GM18873 (cell line): Measurements from ENCODE around the gene TLN1.

Experiments
- ATAC-seq: cut with Tn5 transposase; IDR thresholded peaks from one replicate; pipeline ENCODE4 v1.9.1; 2021; ENCODE audit warnings: mild to moderate bottlenecking, moderate library complexity, moderate number of reproducible peaks; ENCODE audit not compliant: unreplicated experiment, low FRiP score

TLN1 gene

GRCh38 chr9:35729700-35730485 lies 2.1 kb downstream of the TLN1 start:
- no peak for ATAC-seq

GRCh38 chr9:35729101-35729500 lies 2.9 kb downstream of the TLN1 start:
- no peak for ATAC-seq

- no peak for ATAC-seq
Measured at GRCh38 chr9:35728041-35728971, 3.7 kb downstream of the TLN1 start.

GRCh38 chr9:35727676-35728040 lies 4.3 kb downstream of the TLN1 start:
- ATAC-seq: no peak

- ATAC-seq: no peak
Measured at GRCh38 chr9:35726931-35727330, 5.1 kb downstream of the TLN1 start.

GRCh38 chr9:35725362-35725761 lies 6.6 kb downstream of the TLN1 start:
- no peak for ATAC-seq

- ATAC-seq: no peak
Measured at GRCh38 chr9:35723908-35724307, 8.1 kb downstream of the TLN1 start.

- no peak for ATAC-seq
Measured at GRCh38 chr9:35723426-35723825, 8.6 kb downstream of the TLN1 start.

- ATAC-seq: no peak
Measured at GRCh38 chr9:35719546-35719945, 12.4 kb downstream of the TLN1 start.

- ATAC-seq: no peak
Measured at GRCh38 chr9:35718721-35719511, 13.1 kb downstream of the TLN1 start.

GRCh38 chr9:35717132-35717870 lies 14.7 kb downstream of the TLN1 start:
- no peak for ATAC-seq

- ATAC-seq: no peak
Measured at GRCh38 chr9:35716230-35716629, 15.8 kb downstream of the TLN1 start.

- ATAC-seq: no peak
Measured at GRCh38 chr9:35714579-35715252, 17.3 kb downstream of the TLN1 start.

GRCh38 chr9:35714123-35714522 lies 17.9 kb downstream of the TLN1 start:
- ATAC-seq: no peak

- no peak for ATAC-seq
Measured at GRCh38 chr9:35713578-35713977, 18.4 kb downstream of the TLN1 start.

- ATAC-seq: no peak
Measured at GRCh38 chr9:35712762-35713400, 19.1 kb downstream of the TLN1 start.

- ATAC-seq: no peak
Measured at GRCh38 chr9:35711501-35712428, 20.2 kb downstream of the TLN1 start.
